Measurements from ENCODE around the gene ZNF683.
"Not testable (repeated sequence)": the region's sequence is repeated elsewhere in the genome, so short reads cannot be mapped to it uniquely, and the experiment has no call there.

DNA sequence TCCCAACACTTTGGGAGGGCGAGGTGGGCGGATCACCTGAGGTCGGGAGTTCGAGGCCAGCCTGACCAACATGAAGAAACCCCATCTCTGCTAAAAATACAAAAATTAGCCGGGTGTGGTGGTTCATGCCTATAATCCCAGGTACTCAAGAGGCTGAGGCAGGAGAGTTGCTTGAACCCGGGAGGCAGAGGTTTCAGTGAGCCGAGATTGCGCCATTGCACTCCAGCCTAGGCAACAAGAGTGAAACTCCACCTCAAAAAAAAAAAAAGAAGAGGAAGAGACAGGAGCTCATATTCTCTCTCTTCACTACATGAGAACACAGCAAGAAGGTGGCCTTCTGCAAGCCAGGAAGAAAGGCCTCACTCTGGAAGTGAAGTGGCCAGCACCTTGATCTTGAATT is 39.2 kb downstream of the ZNF683 start:
- not testable (repeated sequence) for TF ChIP-seq POLR2A (IDR thresholded peaks at IDR 0.05; ENCODE audit: low read length); GATA1 (IDR thresholded peaks at IDR 0.05; ENCODE audit: low read depth, low read length)

All from erythroblast (primary cell).